GM12878 (cell line): ENCODE results near the gene EMILIN3. TPM values are rescaled to one million over a fixed set of nuclear protein-coding genes. Genes with fewer than 3 reads are reported as not detected.

ENCODE experiments used
- ATAC-seq: fragments of 200-7000 bp; cut with Tn5 transposase; 3 replicates; pipeline ENCODE4 v1.9.1; 2020; ENCODE audit warnings: mild to moderate bottlenecking, moderate library complexity
- BruUV-seq: library from RNA; stranded (reverse); fragments of 400-500 nt; replicated peaks from 2 replicates; lab custom pipeline; 2021; lab: Mats Ljungman, UMichigan
- CTCF ChIA-PET: fragments of 300-600 bp; sonication (Branson Sonifier 250); formaldehyde crosslinking; extraction: SDS; loops from one replicate; lab custom pipeline; 2021; ENCODE audit warnings: inconsistent platforms; lab: Yijun Ruan, JAX
- POLR2A ChIA-PET: fragments of 350-600 bp; formaldehyde crosslinking; extraction: SDS; loops from one replicate; lab custom pipeline; 2021; ENCODE audit warnings: inconsistent platforms; lab: Charles Lee
- RAD21 ChIA-PET: fragments of 300-600 bp; sonication (Branson Sonifier 250); formaldehyde crosslinking; loops from one replicate; lab custom pipeline; 2023; ENCODE audit warnings: antibody characterized with exemption; ENCODE audit not compliant: unreplicated experiment; lab: Charles Lee
- SMC1A ChIA-PET: fragments of 300-600 bp; sonication (Branson Sonifier 250); formaldehyde crosslinking; loops from one replicate; lab custom pipeline; 2023; ENCODE audit not compliant: unreplicated experiment, uncharacterized antibody; lab: Charles Lee
- DNase-seq: peaks from one replicate; pipeline ENCODE4 v3.0.0-alpha.2; 2011; ENCODE audit warnings: low read depth, low spot score
- FAIRE-seq: peaks from 3 replicates; lab custom pipeline; 2011; peaks lifted over from hg19 to GRCh38; lab: Jason Lieb, UNC
- H2AFZ ChIP-seq: 2 replicates; pipeline ENCODE4 v1.6.0; 2011; ENCODE audit warnings: low read depth, low read length, control low read depth; ENCODE audit not compliant: control insufficient read depth
- H3K27ac ChIP-seq: 2 replicates; pipeline ENCODE4 v1.5.1; 2011; ENCODE audit warnings: control low read depth; ENCODE audit not compliant: control insufficient read depth, insufficient read depth
- H3K27me3 ChIP-seq, 2 experiments: replicated peaks in 1 of 2; 2 replicates each; pipeline versions ENCODE4 v1.6.0 to v1.6.1; 2011; ENCODE audit warnings: low read length in 1 of 2; ENCODE audit not compliant: control insufficient read depth in 2 of 2, insufficient read depth in 2 of 2
- H3K36me3 ChIP-seq, 2 experiments: 2 replicates each; pipeline ENCODE4 v1.5.1; 2011; ENCODE audit warnings: low read length in 1 of 2; ENCODE audit not compliant: control insufficient read depth in 2 of 2, insufficient read depth in 2 of 2
- H3K4me1 ChIP-seq: 2 replicates; pipeline ENCODE4 v1.6.1; 2011; ENCODE audit warnings: mild to moderate bottlenecking, low read length, moderate library complexity, mixed read lengths; ENCODE audit not compliant: control insufficient read depth, insufficient read depth
- H3K4me2 ChIP-seq: 2 replicates; pipeline ENCODE4 v1.6.0; 2011; ENCODE audit warnings: control low read depth; ENCODE audit not compliant: control insufficient read depth, insufficient read depth
- H3K4me3 ChIP-seq: fragments of 200-600 bp; sonication (generic); 2 replicates; pipeline ENCODE4 v1.5.1; 2016
- H3K79me2 ChIP-seq: 2 replicates; pipeline ENCODE4 v1.6.0; 2011; ENCODE audit warnings: low read length; ENCODE audit not compliant: control insufficient read depth, insufficient read depth
- H3K9ac ChIP-seq: 2 replicates; pipeline ENCODE4 v1.8.0; 2011; ENCODE audit warnings: low read length, control low read depth, mixed read lengths; ENCODE audit not compliant: control insufficient read depth, insufficient read depth
- H3K9me3 ChIP-seq: replicated peaks from 3 replicates; pipeline ENCODE4 v1.5.1; 2011; ENCODE audit warnings: mild to moderate bottlenecking, low read length; ENCODE audit not compliant: control insufficient read depth, insufficient read depth
- H4K20me1 ChIP-seq: 2 replicates; pipeline ENCODE4 v1.6.0; 2011; ENCODE audit not compliant: control insufficient read depth, insufficient read depth
- CTCF ChIP-seq, 3 experiments: IDR thresholded peaks in 2 of 3; conservative IDR thresholded peaks in 1 of 3; 2 replicates each; pipeline ENCODE4 v1.5.1; 2011; ENCODE audit warnings: low read depth in 3 of 3, low read length in 3 of 3, mild to moderate bottlenecking in 3 of 3, control low read depth in 2 of 3, moderate library complexity in 2 of 3, inconsistent platforms in 1 of 3, mixed read lengths in 1 of 3; ENCODE audit not compliant: control insufficient read depth in 2 of 3, insufficient read depth in 1 of 3; ENCODE audit errors: extremely low read depth in 1 of 3
- GATAD2B ChIP-seq: fragments of 450-650 bp; conservative IDR thresholded peaks from 2 replicates; pipeline ENCODE4 v1.6.1; 2017; ENCODE audit warnings: low read depth, mild to moderate bottlenecking, moderate library complexity
- ZNF24 ChIP-seq: fragments of 450-650 bp; IDR thresholded peaks from 2 replicates; pipeline ENCODE4 v1.6.1; 2017; ENCODE audit warnings: antibody characterized with exemption, mild to moderate bottlenecking
- WGBS: methylation state at CpG from one replicate; pipeline ENCODE4 v1.1.6; 2016; ENCODE audit warnings: low lambda C conversion rate; ENCODE audit not compliant: insufficient replicate concordance, insufficient coverage; ENCODE audit errors: missing lambda C conversion rate; 5-methylcytosine and 5-hydroxymethylcytosine counted together
- in situ Hi-C: fragments of 300-500 bp; cut with MboI; formaldehyde crosslinking; loops from 9 replicates; pipeline ENCODE4 v1.14.3; 2018; ENCODE audit warnings: mixed read lengths
- intact Hi-C: fragments of 100-400 bp; cut with micrococcal nuclease; formaldehyde crosslinking; loops from one replicate; pipeline ENCODE4 v1.14.2; 2022; ENCODE audit not compliant: unreplicated experiment
- polyA plus RNA-seq, 11 experiments: library from polyadenylated mRNA; depleted of rRNA in 4 of 11; unstranded in 6 of 11; stranded (reverse) in 5 of 11; fragments of >200 nt; fragmentation: Nextera tagmentation in 4 of 11; fragmentation: Illumina TruSeq in 1 of 11; extraction: Ambion mirVana in 4 of 11; extraction: Trizol in 1 of 11; gene quantifications; 1 replicate in 1 of 11; 2 replicates in 10 of 11; pipeline versions ENCODE4 v1.2.1 to v1.2.3, GENCODE V29; 2011 to 2016; ENCODE audit warnings: inconsistent platforms in 2 of 11, missing spikeins in 2 of 11, low read depth in 1 of 11
- total RNA-seq, 4 experiments: library from RNA; depleted of rRNA in 3 of 4; stranded (reverse); fragments of >200 nt in 3 of 4; fragmentation: Illumina TruSeq in 1 of 4; extraction: Trizol in 1 of 4; gene quantifications; 2 replicates each; pipeline versions ENCODE4 v1.2.1 to v1.2.3, GENCODE V29; 2013 to 2021

EMILIN3 gene
- total and polyA plus RNA-seq, 10 of the 15 experiments (the other 5 are each of a cell fraction or from before 2014, with no cell fraction given), result not detected

GRCh38 chr20:41379551-41379950, 12.9 kb upstream of the EMILIN3 start (continued):
- TF ChIP-seq CTCF (IDR thresholded peaks at IDR 0.05 in 2 of 3, conservative IDR thresholded peaks at IDR 0.05 in 1 of 3; ENCODE audit: control insufficient read depth in 2 of 3, extremely low read depth in 1 of 3, insufficient read depth in 1 of 3, low read depth in 3 of 3, low read length in 3 of 3) (no peak), GATAD2B (no peak)

- Histone ChIP-seq H3K4me1 (no peaks in the 10 kb centered on the region), H3K36me3 (no peaks in the 10 kb centered on the region), H3K4me3 (no peak overlapping the region), H3K4me2 (0 out of 2 replicates have a peak overlapping the region, but pooled peaks have one; percentile 9), H2AFZ (no peak overlapping the region), H3K27me3 (0 out of 4 replicates have a peak, but pooled peaks cover 0 to 1% of the 10 kb centered on the region in 2 experiments), H3K27ac (no peak overlapping the region), H3K79me2 (no peaks in the 10 kb centered on the region), H3K9me3 (no peaks in the 10 kb centered on the region), H4K20me1 (no peaks in the 10 kb centered on the region)
- BruUV-seq, result no TSS peak
- FAIRE-seq, result no peak
- 19% methylated on average over 6 of the region's 6 CpGs for WGBS
- in situ Hi-C loops, result no loop called here
- intact Hi-C loops, result no loop called here
- ChIA-PET CTCF (no interaction called here), SMC1A (no interaction called here), RAD21 (no interaction called here)
- ATAC-seq, result no peak
- no peak for DNase-seq
- TF ChIP-seq ZNF24, result no peak
- TF ChIP-seq, all 136 proteins: peak for 0
- no peak overlapping the region for H3K9ac ChIP-seq
- POLR2A ChIA-PET, result no interaction called here
Measured at GRCh38 chr20:41377275-41377674, 10.7 kb upstream of the EMILIN3 start.
